Measurements from ENCODE around the gene SIRT4. TPM values are rescaled to one million over a fixed set of nuclear protein-coding genes. Genes with fewer than 3 reads are reported as not detected.

Gene SIRT4
- total and polyA plus RNA-seq, 12 donors, result 1.9 to 16.8 (median 4.3) TPM

DNA sequence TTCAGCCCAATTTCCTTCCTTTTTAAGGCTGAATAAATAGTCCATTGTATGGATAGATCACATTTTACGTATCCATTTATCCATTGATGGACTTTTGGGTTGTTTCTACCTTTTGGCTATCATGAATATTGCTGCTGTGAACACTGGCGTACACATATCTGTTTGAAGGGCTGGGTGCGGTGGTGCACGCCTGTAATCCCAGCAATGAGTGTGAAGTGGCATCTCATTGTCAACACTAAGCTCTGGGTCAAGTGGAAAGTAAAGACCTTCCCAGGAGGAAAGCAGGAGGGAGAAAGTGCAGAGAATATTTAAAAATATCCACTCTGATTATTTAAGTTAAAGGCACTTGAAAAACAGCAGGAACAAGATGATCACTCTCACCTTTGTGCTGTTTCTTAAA is 37.1 kb downstream of the SIRT4 start:
- H3K27me3 ChIP-seq, result no peaks in the 10 kb centered on the region
- TF ChIP-seq, protein P1, sequence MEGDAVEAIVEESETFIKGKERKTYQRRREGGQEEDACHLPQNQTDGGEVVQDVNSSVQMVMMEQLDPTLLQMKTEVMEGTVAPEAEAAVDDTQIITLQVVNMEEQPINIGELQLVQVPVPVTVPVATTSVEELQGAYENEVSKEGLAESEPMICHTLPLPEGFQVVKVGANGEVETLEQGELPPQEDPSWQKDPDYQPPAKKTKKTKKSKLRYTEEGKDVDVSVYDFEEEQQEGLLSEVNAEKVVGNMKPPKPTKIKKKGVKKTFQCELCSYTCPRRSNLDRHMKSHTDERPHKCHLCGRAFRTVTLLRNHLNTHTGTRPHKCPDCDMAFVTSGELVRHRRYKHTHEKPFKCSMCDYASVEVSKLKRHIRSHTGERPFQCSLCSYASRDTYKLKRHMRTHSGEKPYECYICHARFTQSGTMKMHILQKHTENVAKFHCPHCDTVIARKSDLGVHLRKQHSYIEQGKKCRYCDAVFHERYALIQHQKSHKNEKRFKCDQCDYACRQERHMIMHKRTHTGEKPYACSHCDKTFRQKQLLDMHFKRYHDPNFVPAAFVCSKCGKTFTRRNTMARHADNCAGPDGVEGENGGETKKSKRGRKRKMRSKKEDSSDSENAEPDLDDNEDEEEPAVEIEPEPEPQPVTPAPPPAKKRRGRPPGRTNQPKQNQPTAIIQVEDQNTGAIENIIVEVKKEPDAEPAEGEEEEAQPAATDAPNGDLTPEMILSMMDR (IDR thresholded peaks at IDR 0.05), result no peak
- no peak for TF ChIP-seq POLR2A (IDR thresholded peaks at IDR 0.05)
- intact Hi-C loops (cut with DNase I), result no loop called here
- H3K9me3 ChIP-seq (replicated peaks in 1 of 3), result no peaks in the 10 kb centered on the region
- WGBS, 4 donors, result 85 to 97% (median 92%) methylated on average over 4 of the region's 4 CpGs
- no peak overlapping the region for H3K27ac ChIP-seq
- no peaks in the 10 kb centered on the region for H3K4me1 ChIP-seq (replicated peaks in 1 of 2)
- no peaks in the 10 kb centered on the region for H3K36me3 ChIP-seq (replicated peaks in 1 of 2)
- H3K4me3 ChIP-seq, result no peak overlapping the region
- no peak for DNase-seq

- no peaks in the 10 kb centered on the region for H3K36me3 ChIP-seq (replicated peaks in 1 of 2)
- intact Hi-C loops (cut with DNase I), result no loop called here
- WGBS, 4 donors, result 56 to 77% (median 68%) methylated on average over 18 to 30 of the region's 30 CpGs
- H3K27me3 ChIP-seq, result no peaks in the 10 kb centered on the region
- no peaks in the 10 kb centered on the region for H3K9me3 ChIP-seq (replicated peaks in 1 of 3)
- no peak overlapping the region for H3K27ac ChIP-seq
- DNase-seq, result no peak
- H3K4me1 ChIP-seq (replicated peaks in 1 of 2), result no peaks in the 10 kb centered on the region
- TF ChIP-seq POLR2A (IDR thresholded peaks at IDR 0.05), result no peak
- TF ChIP-seq, protein P1 (IDR thresholded peaks at IDR 0.05), result no peak
- no peak overlapping the region for H3K4me3 ChIP-seq
Measured at GRCh38 chr12:120342175-120343038, 40.3 kb downstream of the SIRT4 start.

- WGBS, 4 donors, result 72 to 79% (median 77%) methylated on average over 9 to 10 of the region's 10 CpGs
- Histone ChIP-seq H3K4me3 (no peak overlapping the region), H3K27ac (no peak overlapping the region), H3K4me1 (replicated peaks in 1 of 2) (no peaks in the 10 kb centered on the region), H3K9me3 (replicated peaks in 1 of 3) (no peaks in the 10 kb centered on the region), H3K36me3 (replicated peaks in 1 of 2) (no peaks in the 10 kb centered on the region), H3K27me3 (no peaks in the 10 kb centered on the region)
- TF ChIP-seq, protein P1 (IDR thresholded peaks at IDR 0.05), result no peak
- TF ChIP-seq POLR2A (IDR thresholded peaks at IDR 0.05), result no peak
- intact Hi-C loops (cut with DNase I), result no loop called here
- DNase-seq, result no peak
Measured at GRCh38 chr12:120343039-120343537, 41.0 kb downstream of the SIRT4 start.

DNA sequence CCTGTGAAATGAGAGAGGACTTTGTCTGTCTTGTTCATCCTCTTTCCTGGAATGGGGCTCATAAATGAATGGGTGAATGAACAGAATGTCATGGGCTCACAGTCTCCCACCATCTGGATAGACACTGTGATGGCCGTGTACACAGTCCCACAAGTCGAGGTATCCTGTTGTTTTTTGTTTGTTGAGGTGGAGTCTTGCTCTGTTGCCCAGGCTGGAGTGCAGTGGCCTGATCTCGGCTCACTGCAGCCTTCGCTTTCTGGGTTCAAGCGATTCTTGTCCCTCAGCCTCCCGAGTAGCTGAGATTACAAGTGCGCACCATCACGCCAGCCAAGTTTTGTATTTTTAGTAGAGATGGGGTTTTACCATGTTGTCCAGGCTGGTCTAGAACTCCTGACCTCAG is 41.6 kb downstream of the SIRT4 start:
- Histone ChIP-seq H3K4me1 (replicated peaks in 1 of 2) (no peaks in the 10 kb centered on the region), H3K27ac (no peak overlapping the region), H3K9me3 (replicated peaks in 1 of 3) (no peaks in the 10 kb centered on the region), H3K4me3 (no peak overlapping the region), H3K36me3 (replicated peaks in 1 of 2) (no peaks in the 10 kb centered on the region), H3K27me3 (no peaks in the 10 kb centered on the region)
- 89 to 93% (median 91%) methylated on average over 8 of the region's 8 CpGs for WGBS, 4 donors
- TF ChIP-seq, protein P1 (IDR thresholded peaks at IDR 0.05), result no peak
- intact Hi-C loops (cut with DNase I), result no loop called here
- DNase-seq, result no peak

All from adrenal gland (tissue), 12 donors.